A673 (cell line): ENCODE measurements around the gene DNLZ. TPM values are rescaled to one million over a fixed set of nuclear protein-coding genes. Genes with fewer than 3 reads are reported as not detected.

Source experiments
- BruUV-seq: library from RNA; stranded (reverse); fragments of 400-500 nt; replicated peaks from 2 replicates; lab custom pipeline; 2021; lab: Mats Ljungman, UMichigan
- CTCF ChIA-PET: fragments of 300-600 bp; sonication (Branson Sonifier 250); formaldehyde crosslinking; loops from one replicate; lab custom pipeline; 2022; ENCODE audit warnings: antibody characterized with exemption; lab: Charles Lee
- POLR2A ChIA-PET: fragments of 300-600 bp; sonication (Branson Sonifier 250); formaldehyde crosslinking; loops from one replicate; lab custom pipeline; 2022; ENCODE audit warnings: antibody characterized with exemption; ENCODE audit not compliant: low non-redundant PET; lab: Charles Lee
- DNase-seq: peaks from one replicate; pipeline ENCODE4 v3.0.0-alpha.2; 2015; ENCODE audit warnings: low spot score
- H3K27ac ChIP-seq: fragments of 200-600 bp; sonication (generic); 2 replicates; pipeline ENCODE4 v1.5.1; 2016; ENCODE audit warnings: mixed run types, low read depth, mild to moderate bottlenecking, mixed read lengths, antibody characterized with exemption, low read length; ENCODE audit not compliant: poor library complexity, severe bottlenecking
- H3K27me3 ChIP-seq: fragments of 200-600 bp; sonication (generic); replicated peaks from 2 replicates; pipeline ENCODE4 v1.6.1; 2017; ENCODE audit warnings: mixed run types, low read depth, mild to moderate bottlenecking, mixed read lengths, antibody characterized with exemption, low read length; ENCODE audit not compliant: insufficient read depth, poor library complexity
- H3K36me3 ChIP-seq: fragments of 200-600 bp; sonication (generic); 2 replicates; pipeline ENCODE4 v1.6.1; 2016; ENCODE audit warnings: mixed run types, mild to moderate bottlenecking, mixed read lengths, antibody characterized with exemption, low read length; ENCODE audit not compliant: insufficient read depth, poor library complexity, severe bottlenecking
- H3K4me1 ChIP-seq: fragments of 200-600 bp; sonication (generic); 2 replicates; pipeline ENCODE4 v1.6.1; 2017; ENCODE audit warnings: mixed run types, mild to moderate bottlenecking, mixed read lengths, antibody characterized with exemption, low read length; ENCODE audit not compliant: insufficient read depth, poor library complexity, severe bottlenecking
- H3K4me3 ChIP-seq: fragments of 200-600 bp; sonication (generic); 2 replicates; pipeline ENCODE4 v1.5.1; 2016; ENCODE audit warnings: low read depth, mixed run types, mild to moderate bottlenecking, mixed read lengths, low read length; ENCODE audit not compliant: poor library complexity, severe bottlenecking
- H3K9me3 ChIP-seq: fragments of 200-600 bp; sonication (generic); 2 replicates; pipeline ENCODE4 v1.6.1; 2016; ENCODE audit warnings: mixed run types, low read depth, mild to moderate bottlenecking, mixed read lengths, antibody characterized with exemption, low read length; ENCODE audit not compliant: poor library complexity, severe bottlenecking
- EZH2 ChIP-seq: fragments of 200-600 bp; sonication (generic); IDR thresholded peaks from 2 replicates; pipeline ENCODE4 v1.6.1; 2017; ENCODE audit warnings: borderline replicate concordance, low read depth, mild to moderate bottlenecking, mixed read lengths, antibody characterized with exemption, low read length; ENCODE audit not compliant: poor library complexity, severe bottlenecking
- intact Hi-C: fragments of 100-400 bp; cut with micrococcal nuclease; formaldehyde crosslinking; loops from one replicate; pipeline ENCODE4 v1.10.0; 2022; ENCODE audit not compliant: unreplicated experiment
- total RNA-seq: library from RNA; stranded (reverse); gene quantifications from 2 replicates; pipeline ENCODE4 v1.2.3, GENCODE V29; 2021
- TF ChIP-seq, protein P1 (sequence below): fragments of 300-800, 200-600 bp; sonication (generic); conservative IDR thresholded peaks from 2 replicates; pipeline ENCODE4 v1.5.1; 2017; ENCODE audit warnings: low read depth, mild to moderate bottlenecking, antibody characterized with exemption, low read length, moderate library complexity, mixed read lengths

DNLZ gene
- total RNA-seq, 1 experiment from 2014 or later: 37.3 TPM

DNA sequence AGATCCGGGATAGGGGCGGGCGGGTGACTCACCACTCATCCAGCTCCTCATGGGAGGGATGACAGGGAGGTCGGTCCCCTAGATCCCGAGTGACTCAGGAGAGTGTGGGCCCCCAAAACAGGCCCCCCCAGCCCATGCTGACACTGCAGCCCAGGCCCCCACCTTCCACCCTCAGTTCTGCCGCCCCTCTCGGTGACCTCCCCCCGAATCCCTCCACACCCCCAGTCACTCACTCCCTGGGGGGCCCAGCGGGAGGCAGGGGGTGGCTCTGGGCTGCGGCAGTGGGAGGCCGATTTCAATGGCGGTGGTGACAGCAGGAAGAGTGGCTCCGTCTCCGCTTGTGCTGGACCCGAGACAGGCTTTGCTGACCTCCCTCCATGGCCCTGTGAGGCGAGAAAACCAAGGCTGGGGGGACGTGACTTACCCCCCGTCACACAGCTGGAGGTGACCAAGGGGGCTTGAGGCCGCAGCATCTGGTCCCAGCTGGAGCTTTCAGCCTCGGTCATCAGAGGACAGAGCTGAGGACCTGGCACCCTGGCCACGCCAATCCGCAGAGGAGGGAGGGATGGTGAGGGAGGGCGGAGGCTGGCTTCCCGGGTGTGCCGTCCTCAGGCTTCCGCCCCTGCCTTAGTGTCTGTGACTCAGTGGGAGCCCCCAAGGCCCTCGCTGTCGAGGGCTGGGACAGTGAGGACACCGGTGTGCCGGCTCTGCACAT, 27.2 kb downstream of the DNLZ start:
- ChIA-PET CTCF (no interaction called here), POLR2A (no interaction called here)
- Histone ChIP-seq H3K27ac (no peak overlapping the region), H3K9me3 (no peaks in the 10 kb centered on the region), H3K4me1 (no peaks in the 10 kb centered on the region), H3K4me3 (no peak overlapping the region), H3K27me3 (no peaks in the 10 kb centered on the region), H3K36me3 (peaks cover 7% of the 10 kb centered on the region)
- no peak for TF ChIP-seq EZH2
- intact Hi-C loops: no loop called here
- no peak for DNase-seq
- BruUV-seq: no TSS peak

DNA sequence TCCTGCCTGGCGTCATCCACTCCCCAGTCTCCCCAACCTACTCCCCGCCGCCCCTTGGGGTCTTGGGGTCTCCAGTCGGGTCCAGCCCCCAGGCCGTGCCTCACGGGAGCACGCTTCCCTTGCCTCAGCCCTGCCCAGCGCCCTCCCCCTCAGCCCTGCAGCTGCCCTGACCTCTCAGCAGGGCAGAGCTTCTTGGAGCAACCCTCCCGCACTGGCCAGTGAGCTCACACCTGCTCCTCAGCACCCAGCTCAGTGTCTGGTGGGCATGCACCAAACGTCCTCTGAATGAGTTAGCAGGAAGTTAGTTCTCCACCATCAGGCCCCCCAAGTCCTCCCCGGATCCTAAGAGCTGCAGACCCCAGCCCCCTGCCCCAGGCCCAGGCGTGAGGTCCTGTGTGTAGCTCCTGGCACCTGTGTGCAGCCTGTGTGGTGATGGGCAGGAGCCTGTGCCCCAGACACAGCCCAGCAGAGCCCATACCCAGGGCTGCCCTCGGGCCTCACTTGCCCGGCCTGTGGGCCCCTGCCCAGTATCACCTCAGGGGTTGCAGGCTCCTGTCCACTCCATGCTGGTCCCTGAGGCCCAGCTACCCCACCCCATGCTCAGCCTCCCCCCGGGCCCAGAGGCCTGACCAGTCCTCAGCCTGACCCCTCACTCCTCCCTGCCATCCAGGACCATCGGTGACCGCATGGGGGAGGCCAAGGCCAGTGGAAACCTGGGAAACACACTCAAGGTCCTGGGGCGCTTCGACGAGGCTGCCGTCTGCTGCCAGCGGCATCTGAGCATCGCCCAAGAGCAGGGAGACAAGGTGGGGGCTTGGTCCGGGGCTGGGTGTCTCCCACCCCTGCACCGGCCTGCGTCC, 28.0 kb downstream of the DNLZ start:
- no peaks in the 10 kb centered on the region for H3K9me3 ChIP-seq
- ChIA-PET CTCF (no interaction called here), POLR2A (no interaction called here)
- no peak overlapping the region for H3K27ac ChIP-seq
- no peak overlapping the region for H3K4me3 ChIP-seq
- BruUV-seq: no TSS peak
- H3K27me3 ChIP-seq: no peaks in the 10 kb centered on the region
- intact Hi-C loops: no loop called here
- peaks cover 7% of the 10 kb centered on the region for H3K36me3 ChIP-seq
- no peaks in the 10 kb centered on the region for H3K4me1 ChIP-seq
- DNase-seq: no peak
- TF ChIP-seq, protein P1, sequence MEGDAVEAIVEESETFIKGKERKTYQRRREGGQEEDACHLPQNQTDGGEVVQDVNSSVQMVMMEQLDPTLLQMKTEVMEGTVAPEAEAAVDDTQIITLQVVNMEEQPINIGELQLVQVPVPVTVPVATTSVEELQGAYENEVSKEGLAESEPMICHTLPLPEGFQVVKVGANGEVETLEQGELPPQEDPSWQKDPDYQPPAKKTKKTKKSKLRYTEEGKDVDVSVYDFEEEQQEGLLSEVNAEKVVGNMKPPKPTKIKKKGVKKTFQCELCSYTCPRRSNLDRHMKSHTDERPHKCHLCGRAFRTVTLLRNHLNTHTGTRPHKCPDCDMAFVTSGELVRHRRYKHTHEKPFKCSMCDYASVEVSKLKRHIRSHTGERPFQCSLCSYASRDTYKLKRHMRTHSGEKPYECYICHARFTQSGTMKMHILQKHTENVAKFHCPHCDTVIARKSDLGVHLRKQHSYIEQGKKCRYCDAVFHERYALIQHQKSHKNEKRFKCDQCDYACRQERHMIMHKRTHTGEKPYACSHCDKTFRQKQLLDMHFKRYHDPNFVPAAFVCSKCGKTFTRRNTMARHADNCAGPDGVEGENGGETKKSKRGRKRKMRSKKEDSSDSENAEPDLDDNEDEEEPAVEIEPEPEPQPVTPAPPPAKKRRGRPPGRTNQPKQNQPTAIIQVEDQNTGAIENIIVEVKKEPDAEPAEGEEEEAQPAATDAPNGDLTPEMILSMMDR: no peak
- TF ChIP-seq EZH2: no peak

DNA sequence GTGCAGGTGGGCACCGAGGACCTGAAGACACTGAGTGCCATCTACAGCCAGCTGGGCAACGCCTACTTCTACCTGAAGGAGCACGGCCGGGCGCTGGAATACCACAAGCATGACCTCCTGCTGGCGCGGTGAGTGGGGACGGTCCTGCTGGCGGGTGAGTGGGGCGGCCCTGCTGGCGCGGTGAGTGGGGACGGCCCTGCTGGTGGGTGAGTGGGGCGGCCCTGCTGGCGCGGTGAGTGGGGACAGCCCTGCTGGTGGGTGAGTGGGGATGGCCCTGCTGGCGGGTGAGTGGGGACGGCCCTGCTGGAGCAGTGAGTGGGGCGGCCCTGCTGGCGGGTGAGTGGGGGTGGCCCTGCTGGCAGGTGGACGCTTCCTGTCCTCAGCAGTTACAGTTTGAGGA, 29.0 kb downstream of the DNLZ start:
- intact Hi-C loops: no loop called here
- ChIA-PET POLR2A (no interaction called here), CTCF (no interaction called here)
- Histone ChIP-seq H3K27ac (no peak overlapping the region), H3K4me1 (no peaks in the 10 kb centered on the region), H3K36me3 (peaks cover 7% of the 10 kb centered on the region), H3K4me3 (no peak overlapping the region), H3K9me3 (no peaks in the 10 kb centered on the region), H3K27me3 (no peaks in the 10 kb centered on the region)
- no peak for DNase-seq
- TF ChIP-seq EZH2: no peak
- TF ChIP-seq, protein P1: no peak
- no TSS peak for BruUV-seq
